ENCODE measurements around the gene R3HCC1L. TPM values are rescaled to one million over a fixed set of nuclear protein-coding genes. Genes with fewer than 3 reads are reported as not detected.

The R3HCC1L gene
- total and polyA plus RNA-seq, 10 of the 15 experiments (the other 5 are each of a cell fraction or from before 2014, with no cell fraction given), result 11.3 to 20.3 (median 15.3) TPM

DNA sequence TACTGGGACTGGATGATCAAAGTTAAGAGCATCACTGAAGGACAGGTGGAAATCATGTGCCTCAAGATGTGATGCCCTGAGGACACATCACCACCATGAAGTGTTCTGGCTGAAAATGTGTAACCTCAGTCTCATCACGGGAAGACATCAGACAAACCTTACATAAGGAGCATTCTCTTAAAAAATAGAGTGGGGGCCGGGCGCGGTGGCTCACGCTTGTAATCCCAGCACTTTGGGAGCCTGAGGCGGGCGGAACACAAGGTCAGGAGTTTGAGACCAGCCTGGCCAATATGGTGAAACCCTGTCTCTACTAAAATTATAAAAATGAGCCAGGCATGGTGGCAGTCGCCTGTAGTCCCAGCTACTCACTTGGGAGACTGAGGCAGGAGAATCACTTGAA lies 67.9 kb downstream of the R3HCC1L start (continued):
- TF ChIP-seq, protein P1, sequence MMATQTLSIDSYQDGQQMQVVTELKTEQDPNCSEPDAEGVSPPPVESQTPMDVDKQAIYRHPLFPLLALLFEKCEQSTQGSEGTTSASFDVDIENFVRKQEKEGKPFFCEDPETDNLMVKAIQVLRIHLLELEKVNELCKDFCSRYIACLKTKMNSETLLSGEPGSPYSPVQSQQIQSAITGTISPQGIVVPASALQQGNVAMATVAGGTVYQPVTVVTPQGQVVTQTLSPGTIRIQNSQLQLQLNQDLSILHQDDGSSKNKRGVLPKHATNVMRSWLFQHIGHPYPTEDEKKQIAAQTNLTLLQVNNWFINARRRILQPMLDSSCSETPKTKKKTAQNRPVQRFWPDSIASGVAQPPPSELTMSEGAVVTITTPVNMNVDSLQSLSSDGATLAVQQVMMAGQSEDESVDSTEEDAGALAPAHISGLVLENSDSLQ (IDR thresholded peaks at IDR 0.05), result no peak
- TF ChIP-seq SMC3 (IDR thresholded peaks at IDR 0.05; ENCODE audit: borderline replicate concordance, low read length) (no peak), RB1 (IDR thresholded peaks at IDR 0.05; ENCODE audit: borderline replicate concordance) (no peak), SUZ12 (IDR thresholded peaks at IDR 0.05; ENCODE audit: unreplicated experiment) (no peak)
- TF ChIP-seq, protein P2, sequence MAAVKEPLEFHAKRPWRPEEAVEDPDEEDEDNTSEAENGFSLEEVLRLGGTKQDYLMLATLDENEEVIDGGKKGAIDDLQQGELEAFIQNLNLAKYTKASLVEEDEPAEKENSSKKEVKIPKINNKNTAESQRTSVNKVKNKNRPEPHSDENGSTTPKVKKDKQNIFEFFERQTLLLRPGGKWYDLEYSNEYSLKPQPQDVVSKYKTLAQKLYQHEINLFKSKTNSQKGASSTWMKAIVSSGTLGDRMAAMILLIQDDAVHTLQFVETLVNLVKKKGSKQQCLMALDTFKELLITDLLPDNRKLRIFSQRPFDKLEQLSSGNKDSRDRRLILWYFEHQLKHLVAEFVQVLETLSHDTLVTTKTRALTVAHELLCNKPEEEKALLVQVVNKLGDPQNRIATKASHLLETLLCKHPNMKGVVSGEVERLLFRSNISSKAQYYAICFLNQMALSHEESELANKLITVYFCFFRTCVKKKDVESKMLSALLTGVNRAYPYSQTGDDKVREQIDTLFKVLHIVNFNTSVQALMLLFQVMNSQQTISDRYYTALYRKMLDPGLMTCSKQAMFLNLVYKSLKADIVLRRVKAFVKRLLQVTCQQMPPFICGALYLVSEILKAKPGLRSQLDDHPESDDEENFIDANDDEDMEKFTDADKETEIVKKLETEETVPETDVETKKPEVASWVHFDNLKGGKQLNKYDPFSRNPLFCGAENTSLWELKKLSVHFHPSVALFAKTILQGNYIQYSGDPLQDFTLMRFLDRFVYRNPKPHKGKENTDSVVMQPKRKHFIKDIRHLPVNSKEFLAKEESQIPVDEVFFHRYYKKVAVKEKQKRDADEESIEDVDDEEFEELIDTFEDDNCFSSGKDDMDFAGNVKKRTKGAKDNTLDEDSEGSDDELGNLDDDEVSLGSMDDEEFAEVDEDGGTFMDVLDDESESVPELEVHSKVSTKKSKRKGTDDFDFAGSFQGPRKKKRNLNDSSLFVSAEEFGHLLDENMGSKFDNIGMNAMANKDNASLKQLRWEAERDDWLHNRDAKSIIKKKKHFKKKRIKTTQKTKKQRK (IDR thresholded peaks at IDR 0.05; ENCODE audit: low read depth, low read length), result no peak

DNA sequence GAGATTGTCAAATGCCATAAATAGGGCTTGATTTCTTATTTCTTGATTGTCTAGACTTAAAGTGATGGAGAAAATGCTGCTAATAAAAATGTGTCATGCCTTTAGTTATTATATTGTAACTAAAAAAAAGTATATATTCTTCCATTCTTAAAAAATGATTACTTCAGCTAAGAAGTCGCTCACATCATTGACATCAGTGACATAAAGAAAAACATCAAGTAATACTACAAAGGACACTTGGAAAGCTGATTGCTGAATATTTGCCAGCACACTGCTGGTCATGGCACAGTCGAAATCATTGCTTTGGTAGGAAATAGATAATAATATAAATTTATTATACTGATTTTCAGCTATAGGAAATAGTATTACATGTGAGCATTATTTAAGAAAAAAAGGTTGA lies 70.9 kb downstream of the R3HCC1L start:
- no peak overlapping the region for H2AFZ ChIP-seq (ENCODE audit: control insufficient read depth, low read depth, low read length)
- intact Hi-C loops (cut with micrococcal nuclease; ENCODE audit: unreplicated experiment) (no loop called here), in situ Hi-C loops (cut with MboI) (no loop called here)
- ChIA-PET POLR2A (interaction anchor here (1.0 kb wide), 1 partner anchor 11 kb away, joined by 3 read pairs; no protein-coding TSS in a partner anchor), RAD21 (ENCODE audit: unreplicated experiment) (no interaction called here), SMC1A (ENCODE audit: uncharacterized antibody, unreplicated experiment) (interaction anchor here (0.9 to 1.6 kb wide), 4 partner anchors 9 to 12 kb away, joined by 3 to 7 read pairs (median 4); no protein-coding TSS in a partner anchor), CTCF (interaction anchor here (0.7 to 1.9 kb wide), 2 partner anchors 34 to 42 kb away, joined by 3 to 12 read pairs; no protein-coding TSS in a partner anchor)
- H3K9me3 ChIP-seq (replicated peaks; ENCODE audit: control insufficient read depth, insufficient read depth, low read length), result no peaks in the 10 kb centered on the region
- TF ChIP-seq RBBP5 (conservative IDR thresholded peaks at IDR 0.05), result no peak
- TF ChIP-seq, protein P3, sequence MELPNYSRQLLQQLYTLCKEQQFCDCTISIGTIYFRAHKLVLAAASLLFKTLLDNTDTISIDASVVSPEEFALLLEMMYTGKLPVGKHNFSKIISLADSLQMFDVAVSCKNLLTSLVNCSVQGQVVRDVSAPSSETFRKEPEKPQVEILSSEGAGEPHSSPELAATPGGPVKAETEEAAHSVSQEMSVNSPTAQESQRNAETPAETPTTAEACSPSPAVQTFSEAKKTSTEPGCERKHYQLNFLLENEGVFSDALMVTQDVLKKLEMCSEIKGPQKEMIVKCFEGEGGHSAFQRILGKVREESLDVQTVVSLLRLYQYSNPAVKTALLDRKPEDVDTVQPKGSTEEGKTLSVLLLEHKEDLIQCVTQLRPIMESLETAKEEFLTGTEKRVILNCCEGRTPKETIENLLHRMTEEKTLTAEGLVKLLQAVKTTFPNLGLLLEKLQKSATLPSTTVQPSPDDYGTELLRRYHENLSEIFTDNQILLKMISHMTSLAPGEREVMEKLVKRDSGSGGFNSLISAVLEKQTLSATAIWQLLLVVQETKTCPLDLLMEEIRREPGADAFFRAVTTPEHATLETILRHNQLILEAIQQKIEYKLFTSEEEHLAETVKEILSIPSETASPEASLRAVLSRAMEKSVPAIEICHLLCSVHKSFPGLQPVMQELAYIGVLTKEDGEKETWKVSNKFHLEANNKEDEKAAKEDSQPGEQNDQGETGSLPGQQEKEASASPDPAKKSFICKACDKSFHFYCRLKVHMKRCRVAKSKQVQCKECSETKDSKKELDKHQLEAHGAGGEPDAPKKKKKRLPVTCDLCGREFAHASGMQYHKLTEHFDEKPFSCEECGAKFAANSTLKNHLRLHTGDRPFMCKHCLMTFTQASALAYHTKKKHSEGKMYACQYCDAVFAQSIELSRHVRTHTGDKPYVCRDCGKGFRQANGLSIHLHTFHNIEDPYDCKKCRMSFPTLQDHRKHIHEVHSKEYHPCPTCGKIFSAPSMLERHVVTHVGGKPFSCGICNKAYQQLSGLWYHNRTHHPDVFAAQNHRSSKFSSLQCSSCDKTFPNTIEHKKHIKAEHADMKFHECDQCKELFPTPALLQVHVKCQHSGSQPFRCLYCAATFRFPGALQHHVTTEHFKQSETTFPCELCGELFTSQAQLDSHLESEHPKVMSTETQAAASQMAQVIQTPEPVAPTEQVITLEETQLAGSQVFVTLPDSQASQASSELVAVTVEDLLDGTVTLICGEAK (IDR thresholded peaks at IDR 0.05; ENCODE audit: borderline replicate concordance), result no peak
- no peaks in the 10 kb centered on the region for H4K20me1 ChIP-seq (ENCODE audit: control insufficient read depth, insufficient read depth)
- no peaks in the 10 kb centered on the region for H3K4me1 ChIP-seq (ENCODE audit: control insufficient read depth, insufficient read depth, low read length)
- no peak for FAIRE-seq
- BruUV-seq (replicated peaks), result no TSS peak
- H3K9ac ChIP-seq (ENCODE audit: control insufficient read depth, insufficient read depth, low read length), result no peak overlapping the region
- no peaks in the 10 kb centered on the region for H3K79me2 ChIP-seq (ENCODE audit: control insufficient read depth, insufficient read depth, low read length)
- no peaks in the 10 kb centered on the region for H3K27me3 ChIP-seq (replicated peaks in 1 of 2; ENCODE audit: control insufficient read depth in 2 of 2, insufficient read depth in 2 of 2, low read length in 1 of 2)
- no peak overlapping the region for H3K4me3 ChIP-seq
- no peak for ATAC-seq
- no peak overlapping the region for H3K4me2 ChIP-seq (ENCODE audit: control insufficient read depth, insufficient read depth)
- H3K27ac ChIP-seq (ENCODE audit: control insufficient read depth, insufficient read depth), result no peak overlapping the region
- DNase-seq (ENCODE audit: low read depth, low spot score), result no peak
- peaks cover 0 to 9% of the 10 kb centered on the region in 2 experiments; a peak in 1 of 4 replicates for H3K36me3 ChIP-seq (ENCODE audit: control insufficient read depth in 2 of 2, insufficient read depth in 2 of 2, low read length in 1 of 2)
- WGBS (ENCODE audit: insufficient coverage, insufficient replicate concordance, low lambda C conversion rate, missing lambda C conversion rate), result 95% methylated on average over 2 of the region's 2 CpGs
